SK-N-MC (cell line): Measurements from ENCODE around the gene NUP50.

Source experiments
- DNase-seq: peaks from one replicate; pipeline ENCODE4 v3.0.0-alpha.2; 2011; ENCODE audit warnings: low read depth, low spot score
- H3K27ac ChIP-seq: fragments of 200-600 bp; sonication (generic); 2 replicates; pipeline ENCODE4 v1.5.1; 2016; ENCODE audit warnings: mixed run types
- H3K36me3 ChIP-seq: fragments of 200-600 bp; sonication (generic); 2 replicates; pipeline ENCODE4 v1.6.1; 2017; ENCODE audit warnings: antibody characterized with exemption, low read length, mixed read lengths; ENCODE audit not compliant: insufficient read depth
- H3K4me3 ChIP-seq: fragments of 200-600 bp; sonication (generic); 2 replicates; pipeline ENCODE4 v1.5.1; 2016
- H3K9ac ChIP-seq: fragments of 200-600 bp; sonication (generic); 2 replicates; pipeline ENCODE4 v1.8.0; 2017; ENCODE audit warnings: mixed run types, mixed read lengths; ENCODE audit not compliant: insufficient read length
- H3K9me3 ChIP-seq: fragments of 200-600 bp; sonication (generic); 2 replicates; pipeline ENCODE4 v1.6.1; 2017; ENCODE audit warnings: low read depth, mild to moderate bottlenecking, antibody characterized with exemption, low read length, moderate library complexity, mixed read lengths
- EZH2 ChIP-seq: fragments of 200-600 bp; sonication (generic); IDR thresholded peaks from one replicate; pipeline ENCODE4 v1.6.1; 2017; ENCODE audit warnings: antibody characterized with exemption
- FOXP2 ChIP-seq: optimal IDR thresholded peaks from 2 replicates; pipeline ENCODE3; 2011; ENCODE audit warnings: mild to moderate bottlenecking, moderate library complexity; ENCODE audit not compliant: insufficient read depth; ENCODE audit errors: extremely low read length, control extremely low read depth
- POLR2AphosphoS5 ChIP-seq: IDR thresholded peaks from 2 replicates; pipeline ENCODE4 v1.6.1; 2012; ENCODE audit warnings: mild to moderate bottlenecking, low read depth, low read length, borderline replicate concordance

NUP50 gene

GRCh38 chr22:45163451-45164269 lies at the start of gene NUP50:
NUP50 (plus strand) TSS chr22:45163925; CDS start chr22:45168178, 4,253 bp downstream.
- DNase-seq: peak; percentile 39
- peak within 1 kb of the TSS; percentile 91 for H3K9ac ChIP-seq
- peak within 1 kb of the TSS; percentile 68; the same call in 1 of the 2 replicates for H3K27ac ChIP-seq
- no peaks in the 10 kb centered on the region for H3K9me3 ChIP-seq
- peak; percentile 25 for TF ChIP-seq FOXP2
- no peak for TF ChIP-seq EZH2
- peak; percentile 93 for TF ChIP-seq POLR2AphosphoS5
- peaks cover 31% of the 10 kb centered on the region for H3K36me3 ChIP-seq
- peak within 1 kb of the TSS; percentile 93 for H3K4me3 ChIP-seq

DNA sequence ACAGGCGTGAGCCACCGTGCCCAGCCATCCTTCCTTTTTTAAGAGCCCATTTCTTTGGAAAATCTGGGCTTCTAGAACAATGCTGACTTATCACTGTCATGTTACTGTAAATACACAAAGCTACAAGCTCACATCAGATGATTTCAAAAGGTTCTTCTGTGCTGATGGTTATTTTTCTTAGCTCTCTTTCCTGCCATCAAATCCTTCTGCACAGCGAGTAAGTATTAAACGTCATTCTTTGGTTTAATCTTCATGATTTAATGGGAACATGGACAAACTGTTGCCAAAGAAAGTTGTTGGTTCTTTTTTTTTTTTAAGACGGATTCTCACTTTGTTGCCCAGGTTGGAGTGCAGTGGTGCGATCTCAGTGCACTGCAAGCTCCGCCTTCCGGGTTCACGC lies 43.3 kb upstream of the NUP50 start:
- Histone ChIP-seq H3K9me3 (no peaks in the 10 kb centered on the region), H3K4me3 (no peak overlapping the region; the same call in 1 of the 2 replicates), H3K36me3 (no peaks in the 10 kb centered on the region), H3K27ac (no peak overlapping the region), H3K9ac (no peak overlapping the region)
- TF ChIP-seq FOXP2 (no peak), POLR2AphosphoS5 (no peak), EZH2 (no peak)
- DNase-seq: no peak

DNA sequence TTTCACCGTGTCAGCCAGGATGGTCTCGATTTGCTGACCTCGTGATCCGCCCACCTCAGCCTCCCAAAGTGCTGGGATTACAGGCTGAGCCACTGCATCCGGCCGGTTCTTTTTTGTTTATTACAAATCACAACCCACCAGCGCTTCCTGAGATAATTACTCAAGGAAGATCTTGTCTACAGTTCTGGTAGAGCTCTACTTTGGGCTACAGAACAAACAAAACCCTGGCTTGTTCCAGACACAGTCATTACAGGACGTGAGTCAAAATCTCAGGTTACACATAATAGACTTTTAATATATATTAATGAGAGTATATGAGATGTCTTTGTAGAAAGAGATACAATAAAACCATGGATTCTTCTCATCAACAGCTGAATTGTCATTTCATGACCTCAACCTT lies 42.8 kb upstream of the NUP50 start:
- no peak for DNase-seq

DNA sequence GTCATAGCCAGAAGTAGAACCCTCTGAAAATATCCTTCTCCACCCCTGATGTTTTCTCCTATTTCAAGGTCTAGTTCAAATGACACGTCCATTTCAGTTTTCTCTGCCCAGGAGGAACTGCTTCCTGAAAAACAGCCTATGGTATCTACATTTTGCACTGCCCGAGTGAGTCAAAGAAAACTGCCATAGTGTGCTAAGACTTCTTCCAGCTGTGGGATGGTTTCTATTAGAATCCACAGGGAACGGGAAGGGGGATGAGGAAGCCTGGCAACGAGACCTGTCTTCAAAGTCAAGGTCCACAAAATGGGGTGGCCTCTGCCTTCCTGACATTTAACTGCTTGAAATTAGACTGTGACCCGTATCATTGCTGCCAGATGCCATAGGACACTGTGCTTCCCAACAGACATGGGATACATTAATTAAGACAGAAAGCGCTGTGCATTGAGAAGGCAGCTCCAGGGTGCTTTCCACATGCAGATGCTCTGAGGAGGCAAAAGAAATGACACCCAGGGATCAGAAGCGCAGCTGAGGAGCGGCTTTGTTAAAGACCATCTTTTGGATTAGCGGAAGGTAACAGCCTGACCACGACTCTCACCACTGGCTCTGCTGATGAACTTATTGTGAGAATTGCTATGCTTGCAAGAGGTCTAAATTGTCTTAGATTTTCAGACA lies 39.4 kb upstream of the NUP50 start:
- Histone ChIP-seq H3K36me3 (no peaks in the 10 kb centered on the region), H3K27ac (no peak overlapping the region), H3K4me3 (no peak overlapping the region), H3K9ac (no peak overlapping the region), H3K9me3 (no peaks in the 10 kb centered on the region)
- DNase-seq: no peak
- TF ChIP-seq POLR2AphosphoS5: no peak
- TF ChIP-seq FOXP2: no peak
- TF ChIP-seq EZH2: no peak

More for the DNA sequence above, 42.8 kb upstream of the NUP50 start:
- H3K27ac ChIP-seq: no peak overlapping the region
- no peak for TF ChIP-seq POLR2AphosphoS5
- TF ChIP-seq FOXP2: no peak
- H3K9ac ChIP-seq: no peak overlapping the region
- no peak overlapping the region for H3K4me3 ChIP-seq
- H3K9me3 ChIP-seq: no peaks in the 10 kb centered on the region
- no peaks in the 10 kb centered on the region for H3K36me3 ChIP-seq

GRCh38 chr22:45125188-45125587 lies 38.5 kb upstream of the NUP50 start:
- no peak overlapping the region for H3K27ac ChIP-seq
- DNase-seq: no peak
- H3K9ac ChIP-seq: no peak overlapping the region
- TF ChIP-seq FOXP2 (no peak), POLR2AphosphoS5 (no peak), EZH2 (no peak)
- no peaks in the 10 kb centered on the region for H3K36me3 ChIP-seq
- H3K9me3 ChIP-seq: no peaks in the 10 kb centered on the region
- no peak overlapping the region for H3K4me3 ChIP-seq

GRCh38 chr22:45127866-45128265 lies 35.9 kb upstream of the NUP50 start:
- H3K4me3 ChIP-seq: no peak overlapping the region
- no peak overlapping the region for H3K9ac ChIP-seq
- no peak overlapping the region for H3K27ac ChIP-seq
- H3K9me3 ChIP-seq: no peaks in the 10 kb centered on the region
- TF ChIP-seq EZH2 (no peak), POLR2AphosphoS5 (no peak), FOXP2 (no peak)
- no peak for DNase-seq
- no peaks in the 10 kb centered on the region for H3K36me3 ChIP-seq

GRCh38 chr22:45129703-45130524 lies 33.8 kb upstream of the NUP50 start:
- Histone ChIP-seq H3K4me3 (no peak overlapping the region), H3K27ac (no peak overlapping the region), H3K9me3 (peaks cover 3% of the 10 kb centered on the region; the same call in 1 of the 2 replicates), H3K36me3 (peaks cover 9% of the 10 kb centered on the region), H3K9ac (no peak overlapping the region)
- DNase-seq: no peak
- TF ChIP-seq EZH2 (no peak), FOXP2 (no peak), POLR2AphosphoS5 (no peak)

DNA sequence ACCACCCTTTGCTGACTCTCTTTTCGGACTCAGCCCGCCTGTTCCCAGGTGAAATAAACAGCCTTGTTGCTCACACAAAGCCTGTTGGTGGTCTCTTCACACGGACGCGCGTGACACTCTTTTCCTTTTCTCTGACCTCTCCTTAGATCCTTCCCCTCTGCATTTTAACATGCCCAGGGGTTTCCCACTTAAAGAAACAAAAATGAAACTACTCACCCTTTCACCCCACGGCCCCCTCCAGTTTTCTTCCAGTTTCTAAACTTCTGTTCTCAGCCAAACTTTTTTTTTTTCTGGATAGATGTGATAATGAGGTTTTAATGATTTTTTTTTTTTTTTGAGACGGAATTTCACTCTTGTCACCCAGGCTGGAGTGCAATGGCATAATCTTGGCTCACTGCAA lies 32.8 kb upstream of the NUP50 start:
- Histone ChIP-seq H3K27ac (no peak overlapping the region), H3K4me3 (no peak overlapping the region), H3K9ac (no peak overlapping the region), H3K36me3 (peaks cover 9% of the 10 kb centered on the region), H3K9me3 (peaks cover 3% of the 10 kb centered on the region; the same call in 1 of the 2 replicates)
- DNase-seq: no peak
- TF ChIP-seq POLR2AphosphoS5 (no peak), EZH2 (no peak), FOXP2 (no peak)
